Measurements from ENCODE around the gene SPATS2.

Gene SPATS2

GRCh38 chr12:49336645-49337584, 30.3 kb upstream of the SPATS2 start, which contains the start of gene C1QL4:
Gene C1QL4, minus strand, starts transcription at chr12:49337188. Its CDS starts 711 bp downstream, at chr12:49336477.
- DNase-seq (ENCODE audit: low read depth, low spot score), result peak; percentile 63
- in situ Hi-C loops (cut with HindIII; ENCODE audit: low sequenced_read_pairs), result no loop called here
- peak; percentile 90 for TF ChIP-seq CTCF (IDR thresholded peaks at IDR 0.05; ENCODE audit: low read depth, low read length)
- peak within 1 kb of the TSS; percentile 21 for H3K4me3 ChIP-seq (ENCODE audit: low read depth, low read length)

GRCh38 chr12:49338830-49339463, 28.3 kb upstream of the SPATS2 start:
- in situ Hi-C loops (cut with HindIII; ENCODE audit: low sequenced_read_pairs), result no loop called here
- no peak overlapping the region for H3K4me3 ChIP-seq (ENCODE audit: low read depth, low read length)
- no peak for TF ChIP-seq CTCF (IDR thresholded peaks at IDR 0.05; ENCODE audit: low read depth, low read length)
- DNase-seq (ENCODE audit: low read depth, low spot score), result no peak

- TF ChIP-seq CTCF (IDR thresholded peaks at IDR 0.05; ENCODE audit: low read depth, low read length), result no peak
- H3K4me3 ChIP-seq (ENCODE audit: low read depth, low read length), result no peak overlapping the region
- in situ Hi-C loops (cut with HindIII; ENCODE audit: low sequenced_read_pairs), result no loop called here
- DNase-seq (ENCODE audit: low read depth, low spot score), result no peak
Measured at GRCh38 chr12:49339464-49339861, 27.8 kb upstream of the SPATS2 start.

- DNase-seq (ENCODE audit: low read depth, low spot score), result no peak
Measured at GRCh38 chr12:49340095-49340870, 27.0 kb upstream of the SPATS2 start.

GRCh38 chr12:49340971-49341776, 26.1 kb upstream of the SPATS2 start:
- no peak for DNase-seq (ENCODE audit: low read depth, low spot score)
- in situ Hi-C loops (cut with HindIII; ENCODE audit: low sequenced_read_pairs), result no loop called here
- TF ChIP-seq CTCF (IDR thresholded peaks at IDR 0.05; ENCODE audit: low read depth, low read length), result no peak
- no peak overlapping the region for H3K4me3 ChIP-seq (ENCODE audit: low read depth, low read length)

More at GRCh38 chr12:49340095-49340870, 27.0 kb upstream of the SPATS2 start:
- no peak for TF ChIP-seq CTCF (IDR thresholded peaks at IDR 0.05; ENCODE audit: low read depth, low read length)
- H3K4me3 ChIP-seq (ENCODE audit: low read depth, low read length), result no peak overlapping the region
- in situ Hi-C loops (cut with HindIII; ENCODE audit: low sequenced_read_pairs), result no loop called here

- DNase-seq (ENCODE audit: low read depth, low spot score), result no peak
- TF ChIP-seq CTCF (IDR thresholded peaks at IDR 0.05; ENCODE audit: low read depth, low read length), result no peak
- in situ Hi-C loops (cut with HindIII; ENCODE audit: low sequenced_read_pairs), result no loop called here
- peak overlapping the region; percentile 31 for H3K4me3 ChIP-seq (ENCODE audit: low read depth, low read length)
Measured at GRCh38 chr12:49341777-49342065, 25.5 kb upstream of the SPATS2 start.

All from astrocyte of the spinal cord (primary cell).